HFFc6 (cell line): Measurements from ENCODE around the gene CALM3. TPM values are rescaled to one million over a fixed set of nuclear protein-coding genes. Genes with fewer than 3 reads are reported as not detected.

Experiments used
- DNase-seq: peaks from one replicate; pipeline ENCODE4 v3.0.0-alpha.2; 2018
- H3K27ac Mint-ChIP-seq: 2 replicates; pipeline ENCODE4 v1.8.0; 2020; ENCODE audit warnings: mild to moderate bottlenecking, mixed read lengths
- H3K27me3 Mint-ChIP-seq: 2 replicates; pipeline ENCODE4 v1.8.0; 2021; ENCODE audit warnings: mild to moderate bottlenecking, moderate library complexity, mixed read lengths; ENCODE audit not compliant: insufficient read depth
- H3K36me3 Mint-ChIP-seq: 2 replicates; pipeline ENCODE4 v1.8.0; 2021; ENCODE audit warnings: low read depth, mixed read lengths
- H3K4me1 Mint-ChIP-seq: 2 replicates; pipeline ENCODE4 v1.8.0; 2020; ENCODE audit warnings: low read depth, mixed read lengths
- H3K4me3 Mint-ChIP-seq: 2 replicates; pipeline ENCODE4 v1.8.0; 2020; ENCODE audit warnings: mild to moderate bottlenecking, moderate library complexity, mixed read lengths
- H3K9me3 Mint-ChIP-seq: 2 replicates; pipeline ENCODE4 v1.8.0; 2020; ENCODE audit warnings: mild to moderate bottlenecking, mixed read lengths
- CTCF ChIP-seq: fragments of 200-600 bp; sonication (generic); IDR thresholded peaks from 2 replicates; pipeline ENCODE4 v1.5.0; 2021; ENCODE audit warnings: antibody characterized with exemption, mild to moderate bottlenecking
- total RNA-seq, 6 experiments: library from RNA; stranded (reverse); fragmentation: NEBNext Ultra II Directional; extraction: Animal tissue kit (Norgen Biotek cat#: 25700); gene quantifications; 2 replicates in 1 of 6; 3 replicates in 5 of 6; pipeline ENCODE4 v1.2.3, GENCODE V29; 2021

Gene CALM3
- total RNA-seq, 6 experiments from 2014 or later = 445 to 561 (median 538) TPM

- Mint-ChIP-seq H3K4me3 (no peak overlapping the region), H3K27ac (no peak overlapping the region), H3K27me3 (peaks cover 4% of the 10 kb centered on the region), H3K4me1 (no peaks in the 10 kb centered on the region; the same call in 1 of the 2 replicates), H3K36me3 (no peaks in the 10 kb centered on the region), H3K9me3 (no peaks in the 10 kb centered on the region)
- DNase-seq = no peak
- no peak for TF ChIP-seq CTCF
These were observed 22.7 kb upstream of the CALM3 start for GRCh38 chr19:46578450-46578849.

GRCh38 chr19:46579361-46579879, 21.7 kb upstream of the CALM3 start:
- no peak overlapping the region for H3K4me3 Mint-ChIP-seq
- peaks cover 2% of the 10 kb centered on the region for H3K27me3 Mint-ChIP-seq
- H3K36me3 Mint-ChIP-seq = no peaks in the 10 kb centered on the region
- no peaks in the 10 kb centered on the region for H3K9me3 Mint-ChIP-seq
- H3K27ac Mint-ChIP-seq = no peak overlapping the region
- no peaks in the 10 kb centered on the region; the same call in 1 of the 2 replicates for H3K4me1 Mint-ChIP-seq
- DNase-seq = no peak
- no peak for TF ChIP-seq CTCF

- Mint-ChIP-seq H3K36me3 (no peaks in the 10 kb centered on the region), H3K4me1 (no peaks in the 10 kb centered on the region), H3K9me3 (no peaks in the 10 kb centered on the region), H3K4me3 (no peak overlapping the region), H3K27me3 (peaks cover 2% of the 10 kb centered on the region), H3K27ac (no peak overlapping the region)
- TF ChIP-seq CTCF = no peak
- no peak for DNase-seq
These were observed 20.9 kb upstream of the CALM3 start for GRCh38 chr19:46580247-46580646.

GRCh38 chr19:46585539-46585938, 15.6 kb upstream of the CALM3 start:
- DNase-seq = no peak
- H3K27ac Mint-ChIP-seq = no peak overlapping the region
- H3K36me3 Mint-ChIP-seq = no peaks in the 10 kb centered on the region
- no peaks in the 10 kb centered on the region for H3K4me1 Mint-ChIP-seq
- TF ChIP-seq CTCF = no peak
- peaks cover 4% of the 10 kb centered on the region; the same call in 1 of the 2 replicates for H3K27me3 Mint-ChIP-seq
- H3K4me3 Mint-ChIP-seq = no peak overlapping the region
- no peaks in the 10 kb centered on the region for H3K9me3 Mint-ChIP-seq

- H3K4me3 Mint-ChIP-seq = no peak overlapping the region
- peaks cover 4% of the 10 kb centered on the region; the same call in 1 of the 2 replicates for H3K27me3 Mint-ChIP-seq
- H3K36me3 Mint-ChIP-seq = no peaks in the 10 kb centered on the region
- no peak for TF ChIP-seq CTCF
- H3K27ac Mint-ChIP-seq = no peak overlapping the region
- H3K9me3 Mint-ChIP-seq = no peaks in the 10 kb centered on the region
- no peak for DNase-seq
- H3K4me1 Mint-ChIP-seq = no peaks in the 10 kb centered on the region
These were observed 14.8 kb upstream of the CALM3 start for GRCh38 chr19:46586294-46586693.

GRCh38 chr19:46587861-46588260, 13.3 kb upstream of the CALM3 start:
- H3K27me3 Mint-ChIP-seq = peaks cover 4% of the 10 kb centered on the region; the same call in 1 of the 2 replicates
- H3K4me3 Mint-ChIP-seq = no peak overlapping the region
- no peak overlapping the region for H3K27ac Mint-ChIP-seq
- H3K36me3 Mint-ChIP-seq = no peaks in the 10 kb centered on the region
- H3K9me3 Mint-ChIP-seq = no peaks in the 10 kb centered on the region
- no peak for TF ChIP-seq CTCF
- no peaks in the 10 kb centered on the region for H3K4me1 Mint-ChIP-seq
- no peak for DNase-seq
